GM06990 (cell line): ENCODE data around the gene CTTNBP2NL.

ENCODE experiments used
- DNase-seq: peaks from one replicate; pipeline ENCODE4 v3.0.0-alpha.2; 2011; ENCODE audit not compliant: insufficient read length; ENCODE audit errors: extremely low read depth
- H3K27me3 ChIP-seq: replicated peaks from 2 replicates; pipeline ENCODE4 v1.6.0; 2011; ENCODE audit warnings: low read length; ENCODE audit not compliant: control insufficient read depth, insufficient read depth
- H3K36me3 ChIP-seq: 2 replicates; pipeline ENCODE4 v1.5.1; 2011; ENCODE audit warnings: low read length; ENCODE audit not compliant: control insufficient read depth, insufficient read depth
- H3K4me3 ChIP-seq: replicated peaks from 2 replicates; pipeline ENCODE4 v1.5.1; 2011; ENCODE audit warnings: low read depth, mild to moderate bottlenecking, control low read depth, low read length
- CTCF ChIP-seq: IDR thresholded peaks from 2 replicates; pipeline ENCODE4 v1.5.1; 2011; ENCODE audit warnings: low read length, control low read depth, mild to moderate bottlenecking, inconsistent platforms; ENCODE audit not compliant: insufficient read depth, poor library complexity, severe bottlenecking

CTTNBP2NL gene

GRCh38 chr1:112381324-112382076, 14.5 kb upstream of the CTTNBP2NL start:
- no peak for DNase-seq
- H3K27me3 ChIP-seq, result no peaks in the 10 kb centered on the region
- TF ChIP-seq CTCF, result no peak
- no peaks in the 10 kb centered on the region for H3K36me3 ChIP-seq
- H3K4me3 ChIP-seq, result no peak overlapping the region

GRCh38 chr1:112383759-112384370, 12.1 kb upstream of the CTTNBP2NL start:
- DNase-seq, result no peak
- Histone ChIP-seq H3K36me3 (no peaks in the 10 kb centered on the region), H3K4me3 (no peak overlapping the region), H3K27me3 (no peaks in the 10 kb centered on the region)
- TF ChIP-seq CTCF, result no peak

- no peak overlapping the region for H3K4me3 ChIP-seq
- no peak for TF ChIP-seq CTCF
These were observed 9.8 kb upstream of the CTTNBP2NL start for GRCh38 chr1:112386024-112386723.

GRCh38 chr1:112386731-112387346, 9.2 kb upstream of the CTTNBP2NL start:
- H3K4me3 ChIP-seq, result no peak overlapping the region
- no peaks in the 10 kb centered on the region for H3K36me3 ChIP-seq
- no peaks in the 10 kb centered on the region for H3K27me3 ChIP-seq
- DNase-seq, result no peak
- no peak for TF ChIP-seq CTCF

More at GRCh38 chr1:112386024-112386723, 9.8 kb upstream of the CTTNBP2NL start:
- no peaks in the 10 kb centered on the region for H3K27me3 ChIP-seq
- DNase-seq, result no peak
- no peaks in the 10 kb centered on the region for H3K36me3 ChIP-seq

GRCh38 chr1:112387807-112388206, 8.2 kb upstream of the CTTNBP2NL start:
- Histone ChIP-seq H3K4me3 (no peak overlapping the region), H3K36me3 (no peaks in the 10 kb centered on the region), H3K27me3 (no peaks in the 10 kb centered on the region)
- TF ChIP-seq CTCF, result no peak
- no peak for DNase-seq
